GM21515 (cell line): ENCODE results near the gene STXBP6.

ENCODE experiments used
- ATAC-seq: cut with Tn5 transposase; IDR thresholded peaks from one replicate; pipeline ENCODE4 v1.9.1; 2021; ENCODE audit not compliant: unreplicated experiment

Gene STXBP6

GRCh38 chr14:25019892-25020291 lies 30.1 kb downstream of the STXBP6 start:
- no peak for ATAC-seq

- ATAC-seq = no peak
Measured at GRCh38 chr14:25017562-25017961, 32.4 kb downstream of the STXBP6 start.

GRCh38 chr14:25015761-25016160 lies 34.2 kb downstream of the STXBP6 start:
- no peak for ATAC-seq

GRCh38 chr14:25014440-25014839 lies 35.5 kb downstream of the STXBP6 start:
- no peak for ATAC-seq

GRCh38 chr14:25011095-25011494 lies 38.9 kb downstream of the STXBP6 start:
- ATAC-seq = no peak

GRCh38 chr14:25010471-25010870 lies 39.5 kb downstream of the STXBP6 start:
- no peak for ATAC-seq

GRCh38 chr14:25009891-25010290 lies 40.1 kb downstream of the STXBP6 start:
- ATAC-seq = no peak

GRCh38 chr14:25007832-25008231 lies 42.1 kb downstream of the STXBP6 start:
- ATAC-seq = no peak

- no peak for ATAC-seq
Measured at GRCh38 chr14:25006961-25007795, 42.8 kb downstream of the STXBP6 start.

GRCh38 chr14:25006031-25006430 lies 43.9 kb downstream of the STXBP6 start:
- no peak for ATAC-seq

- no peak for ATAC-seq
Measured at GRCh38 chr14:25004389-25004809, 45.5 kb downstream of the STXBP6 start.

- no peak for ATAC-seq
Measured at GRCh38 chr14:25003537-25003936, 46.4 kb downstream of the STXBP6 start.

- no peak for ATAC-seq
Measured at GRCh38 chr14:25001601-25002000, 48.3 kb downstream of the STXBP6 start.

- ATAC-seq = no peak
Measured at GRCh38 chr14:25001156-25001555, 48.8 kb downstream of the STXBP6 start.

GRCh38 chr14:24999157-24999556 lies 50.8 kb downstream of the STXBP6 start:
- no peak for ATAC-seq

GRCh38 chr14:24996930-24997725 lies 52.8 kb downstream of the STXBP6 start:
- ATAC-seq = no peak

GRCh38 chr14:24995016-24995415 lies 54.9 kb downstream of the STXBP6 start:
- no peak for ATAC-seq

GRCh38 chr14:24993631-24994030 lies 56.3 kb downstream of the STXBP6 start:
- no peak for ATAC-seq

- ATAC-seq = no peak
Measured at GRCh38 chr14:24992624-24993360, 57.2 kb downstream of the STXBP6 start.

GRCh38 chr14:24991821-24992220 lies 58.1 kb downstream of the STXBP6 start:
- ATAC-seq = no peak

GRCh38 chr14:24991288-24991687 lies 58.7 kb downstream of the STXBP6 start:
- no peak for ATAC-seq
